PC-9 (cell line): ENCODE measurements around the gene EYA4.

Source experiments
- CTCF ChIP-seq: fragments of 200-600 bp; sonication (generic); conservative IDR thresholded peaks from 2 replicates; pipeline ENCODE4 v1.6.1; 2017; ENCODE audit warnings: mixed run types, antibody characterized with exemption, mild to moderate bottlenecking, moderate library complexity
- EZH2 ChIP-seq: fragments of 200-600 bp; sonication (generic); IDR thresholded peaks from 2 replicates; pipeline ENCODE4 v1.8.0; 2017; ENCODE audit warnings: antibody characterized with exemption, low read depth

- TF ChIP-seq CTCF (no peak), EZH2 (no peak)
These were observed 184.9 kb downstream of the EYA4 start for GRCh38 chr6:133426038-133426437.
